Esophagus muscularis mucosa (tissue), 4 donors: ENCODE data around the gene CFAP221.

Source experiments
- CTCF ChIP-seq, 3 experiments: fragments of 200-600 bp in 2 of 3; fragments of 450-650 bp in 1 of 3; sonication (generic) in 2 of 3; IDR thresholded peaks; one replicate each; pipeline ENCODE4 v1.5.1; 2017 to 2019; ENCODE audit warnings: antibody characterized with exemption in 3 of 3, mild to moderate bottlenecking in 2 of 3, moderate library complexity in 1 of 3
- EP300 ChIP-seq: sonication (generic); formaldehyde crosslinking; IDR thresholded peaks from one replicate; pipeline ENCODE4 v1.6.1; 2017; ENCODE audit warnings: antibody characterized with exemption
- POLR2A ChIP-seq: fragments of 450-650 bp; IDR thresholded peaks from one replicate; pipeline ENCODE4 v1.6.1; 2017; ENCODE audit warnings: antibody characterized with exemption, moderate library complexity, mild to moderate bottlenecking, low read depth
- POLR2AphosphoS5 ChIP-seq, 2 donors: sonication (generic); formaldehyde crosslinking; IDR thresholded peaks; one replicate each; pipeline ENCODE4 v1.6.1; 2017; ENCODE audit warnings: antibody characterized with exemption in 2 of 2

- TF ChIP-seq CTCF (IDR thresholded peaks at IDR 0.05), result no peak
- no peak for TF ChIP-seq POLR2A
- TF ChIP-seq POLR2AphosphoS5 (IDR thresholded peaks at IDR 0.05), result no peak
- TF ChIP-seq EP300, result no peak
Measured at GRCh38 chr2:119574864-119575263, 30.6 kb downstream of the CFAP221 start.
